ENCODE results near the gene MAGI3.
"Not testable (repeated sequence)": the region's sequence is repeated elsewhere in the genome, so short reads cannot be mapped to it uniquely, and the experiment has no call there.

GRCh38 chr1:113717506-113717905 is 327.2 kb downstream of the MAGI3 start:
- TF ChIP-seq CTCF (IDR thresholded peaks at IDR 0.05; ENCODE audit: low read depth, low read length, missing input control); TAF1 (conservative IDR thresholded peaks at IDR 0.05): not testable (repeated sequence)
- TF ChIP-seq, protein P1, sequence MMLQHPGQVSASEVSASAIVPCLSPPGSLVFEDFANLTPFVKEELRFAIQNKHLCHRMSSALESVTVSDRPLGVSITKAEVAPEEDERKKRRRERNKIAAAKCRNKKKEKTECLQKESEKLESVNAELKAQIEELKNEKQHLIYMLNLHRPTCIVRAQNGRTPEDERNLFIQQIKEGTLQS (IDR thresholded peaks at IDR 0.05) = not testable (repeated sequence)

Measured in liver (tissue), 3 donors.